Measurements from ENCODE around the gene PLA2G4B. TPM values are rescaled to one million over a fixed set of nuclear protein-coding genes. Genes with fewer than 3 reads are reported as not detected.

PLA2G4B gene
- total and polyA plus RNA-seq, 2 of the 8 experiments (the other 6 are each of a cell fraction or from before 2014, with no cell fraction given), result 4.2 to 9.2 TPM

DNA sequence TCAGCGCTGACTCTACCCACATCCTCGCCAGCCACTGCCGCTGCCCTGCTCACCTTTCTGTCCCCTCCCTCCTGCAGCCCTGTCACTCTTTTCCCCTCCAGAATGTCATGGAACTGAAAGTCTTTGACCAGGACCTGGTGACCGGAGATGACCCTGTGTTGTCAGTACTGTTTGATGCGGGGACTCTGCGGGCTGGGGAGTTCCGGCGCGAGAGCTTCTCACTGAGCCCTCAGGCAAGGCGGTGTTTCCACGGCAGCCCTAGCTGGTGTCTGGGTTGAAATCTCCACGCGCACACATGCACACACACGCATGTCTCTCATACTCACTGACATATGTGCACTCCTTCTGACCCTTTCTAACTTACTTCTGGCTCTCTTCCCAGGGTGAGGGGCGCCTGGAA, 2.0 kb downstream of the PLA2G4B start (continued):
- TF ChIP-seq GTF2F1 (IDR thresholded peaks at IDR 0.05; ENCODE audit: borderline replicate concordance, low read depth, low read length), result no peak
- TF ChIP-seq SP4 (IDR thresholded peaks at IDR 0.05; ENCODE audit: low read length), result no peak
- no peak for TF ChIP-seq TBP (IDR thresholded peaks at IDR 0.05; ENCODE audit: low read depth, low read length)
- TF ChIP-seq CBX5 (IDR thresholded peaks at IDR 0.05; ENCODE audit: low read depth, low read length), result no peak
- no peak for TF ChIP-seq POLR2A (IDR thresholded peaks at IDR 0.05; ENCODE audit: control extremely low read depth in 1 of 2, low read depth in 2 of 2, low read length in 2 of 2)
